Measurements from ENCODE around the gene SPRR2D. TPM values are rescaled to one million over a fixed set of nuclear protein-coding genes. Genes with fewer than 3 reads are reported as not detected.

The SPRR2D gene
- total and polyA plus RNA-seq, 2 donors from 2014 or later, result not detected

DNA sequence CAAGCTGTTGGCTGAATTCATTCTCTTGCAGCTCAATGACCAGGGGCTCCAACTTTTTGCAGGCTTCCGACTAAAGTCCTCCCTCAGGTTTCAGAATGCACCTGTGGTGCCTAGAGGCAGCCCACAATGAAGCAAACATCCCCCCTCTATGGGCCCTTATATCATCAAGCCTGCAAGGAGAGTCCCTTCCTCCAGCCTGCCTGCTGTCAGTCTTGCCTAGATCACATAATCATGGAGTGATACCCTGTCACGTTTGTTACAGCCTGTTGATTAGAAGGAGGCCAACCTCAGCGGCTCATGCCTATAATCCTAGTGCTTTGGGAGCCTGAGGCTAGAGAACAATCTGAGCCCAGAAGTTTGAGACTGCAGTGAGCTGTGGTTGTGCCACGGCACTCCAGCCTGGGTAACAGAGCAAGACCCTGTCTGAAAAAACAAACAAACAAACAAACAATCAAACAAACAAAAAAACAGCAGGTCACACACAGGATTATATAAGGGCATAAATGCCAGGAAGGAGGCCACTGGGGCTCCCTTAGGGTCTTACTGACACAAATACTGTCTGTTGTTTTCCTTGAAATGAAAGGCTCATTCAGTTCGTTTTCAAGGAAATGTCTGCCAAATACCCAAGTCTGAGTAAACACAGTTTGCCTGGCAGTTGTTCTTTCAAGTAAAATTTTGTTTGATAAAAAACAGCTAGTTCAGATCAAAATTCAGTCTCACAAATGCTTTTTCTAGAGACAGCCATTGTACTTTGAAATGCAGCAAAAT is 44.1 kb downstream of the SPRR2D start:
- TF ChIP-seq, protein P1, sequence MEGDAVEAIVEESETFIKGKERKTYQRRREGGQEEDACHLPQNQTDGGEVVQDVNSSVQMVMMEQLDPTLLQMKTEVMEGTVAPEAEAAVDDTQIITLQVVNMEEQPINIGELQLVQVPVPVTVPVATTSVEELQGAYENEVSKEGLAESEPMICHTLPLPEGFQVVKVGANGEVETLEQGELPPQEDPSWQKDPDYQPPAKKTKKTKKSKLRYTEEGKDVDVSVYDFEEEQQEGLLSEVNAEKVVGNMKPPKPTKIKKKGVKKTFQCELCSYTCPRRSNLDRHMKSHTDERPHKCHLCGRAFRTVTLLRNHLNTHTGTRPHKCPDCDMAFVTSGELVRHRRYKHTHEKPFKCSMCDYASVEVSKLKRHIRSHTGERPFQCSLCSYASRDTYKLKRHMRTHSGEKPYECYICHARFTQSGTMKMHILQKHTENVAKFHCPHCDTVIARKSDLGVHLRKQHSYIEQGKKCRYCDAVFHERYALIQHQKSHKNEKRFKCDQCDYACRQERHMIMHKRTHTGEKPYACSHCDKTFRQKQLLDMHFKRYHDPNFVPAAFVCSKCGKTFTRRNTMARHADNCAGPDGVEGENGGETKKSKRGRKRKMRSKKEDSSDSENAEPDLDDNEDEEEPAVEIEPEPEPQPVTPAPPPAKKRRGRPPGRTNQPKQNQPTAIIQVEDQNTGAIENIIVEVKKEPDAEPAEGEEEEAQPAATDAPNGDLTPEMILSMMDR (IDR thresholded peaks at IDR 0.05; ENCODE audit: borderline replicate concordance, extremely low read depth, insufficient read depth), result no peak
- Histone ChIP-seq H3K9ac (ENCODE audit: low read length in 3 of 3) (no peak overlapping the region), H3K4me1 (ENCODE audit: control insufficient read depth in 2 of 3, insufficient read depth in 2 of 3, low read depth in 1 of 3, low read length in 3 of 3) (no peaks in the 10 kb centered on the region), H3K9me3 (ENCODE audit: control insufficient read depth in 2 of 3, insufficient read depth in 1 of 3, low read length in 3 of 3) (peaks cover 0 to 6% (median 1%) of the 10 kb centered on the region in 3 donors), H3K27ac (ENCODE audit: low read depth in 2 of 2, low read length in 2 of 2) (no peak overlapping the region), H3K4me3 (ENCODE audit: low read length in 3 of 3) (no peak overlapping the region), H3K27me3 (ENCODE audit: control insufficient read depth, insufficient read depth, low read length) (no peaks in the 10 kb centered on the region), H3K36me3 (ENCODE audit: control insufficient read depth in 2 of 3, insufficient read depth in 3 of 3, low read length in 3 of 3) (no peaks in the 10 kb centered on the region)
- intact Hi-C loops (cut with DNase I), result no loop called here
- DNase-seq (no peak), FAIRE-seq (no peak)

GRCh38 chr1:152995842-152996241 is 45.1 kb downstream of the SPRR2D start:
- Histone ChIP-seq H3K4me3 (ENCODE audit: low read length in 3 of 3) (no peak overlapping the region), H3K27me3 (ENCODE audit: control insufficient read depth, insufficient read depth, low read length) (no peaks in the 10 kb centered on the region), H3K36me3 (ENCODE audit: control insufficient read depth in 2 of 3, insufficient read depth in 3 of 3, low read length in 3 of 3) (no peaks in the 10 kb centered on the region), H3K27ac (ENCODE audit: low read depth in 2 of 2, low read length in 2 of 2) (no peak overlapping the region), H3K4me1 (ENCODE audit: control insufficient read depth in 2 of 3, insufficient read depth in 2 of 3, low read depth in 1 of 3, low read length in 3 of 3) (no peaks in the 10 kb centered on the region), H3K9me3 (ENCODE audit: control insufficient read depth in 2 of 3, insufficient read depth in 1 of 3, low read length in 3 of 3) (peaks cover 0 to 6% (median 1%) of the 10 kb centered on the region in 3 donors), H3K9ac (ENCODE audit: low read length in 3 of 3) (no peak overlapping the region)
- intact Hi-C loops (cut with DNase I), result no loop called here
- FAIRE-seq (peak; percentile 38), DNase-seq (no peak)
- TF ChIP-seq, protein P1 (IDR thresholded peaks at IDR 0.05; ENCODE audit: borderline replicate concordance, extremely low read depth, insufficient read depth), result no peak

DNA sequence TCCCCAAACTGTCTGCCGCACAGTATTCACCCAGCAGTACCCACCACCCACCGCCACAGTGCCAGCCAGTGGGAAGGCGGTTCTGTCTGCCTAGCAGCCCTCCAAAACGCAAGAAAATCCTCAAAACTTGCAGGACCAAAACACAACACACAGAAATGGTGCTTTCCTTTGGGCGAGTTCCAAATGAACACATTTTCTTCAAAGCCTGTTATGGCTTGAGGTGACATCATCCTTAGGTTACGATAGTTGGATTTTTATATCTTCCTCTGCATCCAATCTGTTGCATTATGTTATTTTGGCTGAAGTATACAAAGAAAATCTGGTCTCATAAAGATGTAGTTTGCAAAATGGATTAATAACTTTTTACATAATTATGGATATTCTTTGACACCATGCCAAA is 47.7 kb downstream of the SPRR2D start:
- Histone ChIP-seq H3K27me3 (ENCODE audit: control insufficient read depth, insufficient read depth, low read length) (no peaks in the 10 kb centered on the region), H3K4me3 (ENCODE audit: low read length in 3 of 3) (no peak overlapping the region), H3K9me3 (ENCODE audit: control insufficient read depth in 2 of 3, insufficient read depth in 1 of 3, low read length in 3 of 3) (peaks cover 0 to 6% (median 1%) of the 10 kb centered on the region in 3 donors), H3K27ac (ENCODE audit: low read depth in 2 of 2, low read length in 2 of 2) (no peak overlapping the region), H3K9ac (ENCODE audit: low read length in 3 of 3) (no peak overlapping the region), H3K36me3 (ENCODE audit: control insufficient read depth in 2 of 3, insufficient read depth in 3 of 3, low read length in 3 of 3) (no peaks in the 10 kb centered on the region), H3K4me1 (ENCODE audit: control insufficient read depth in 2 of 3, insufficient read depth in 2 of 3, low read depth in 1 of 3, low read length in 3 of 3) (no peaks in the 10 kb centered on the region)
- DNase-seq (no peak), FAIRE-seq (no peak)
- TF ChIP-seq, protein P1 (IDR thresholded peaks at IDR 0.05; ENCODE audit: borderline replicate concordance, extremely low read depth, insufficient read depth), result no peak
- intact Hi-C loops (cut with DNase I), result no loop called here

Other genes with a start within 250 kb of the SPRR2D start
- gene LCE1D, start 244.4 kb downstream of the SPRR2D start, total RNA-seq, result not detected
- gene LCE1D, start 244.4 kb downstream of the SPRR2D start, polyA plus RNA-seq (ENCODE audit: insufficient read depth, low read depth, low replicate concordance), result not detected
- not detected for gene LCE1C, start 234.5 kb downstream of the SPRR2D start, total RNA-seq
- not detected for gene LCE1C, start 234.5 kb downstream of the SPRR2D start, polyA plus RNA-seq (ENCODE audit: insufficient read depth, low read depth, low replicate concordance)
- not detected for gene LCE1B, start 229.1 kb downstream of the SPRR2D start, total RNA-seq
- gene LCE1B, start 229.1 kb downstream of the SPRR2D start, polyA plus RNA-seq (ENCODE audit: insufficient read depth, low read depth, low replicate concordance), result not detected
- not detected for gene LCE1A, start 213.6 kb downstream of the SPRR2D start, total RNA-seq
- not detected for gene LCE1A, start 213.6 kb downstream of the SPRR2D start, polyA plus RNA-seq (ENCODE audit: insufficient read depth, low read depth, low replicate concordance)
- not detected for gene LCE6A, start 198.3 kb downstream of the SPRR2D start, total RNA-seq
- not detected for gene LCE6A, start 198.3 kb downstream of the SPRR2D start, polyA plus RNA-seq (ENCODE audit: insufficient read depth, low read depth, low replicate concordance)
- not detected for gene LCE7A, start 181.1 kb downstream of the SPRR2D start, total RNA-seq
- not detected for gene LCE7A, start 181.1 kb downstream of the SPRR2D start, polyA plus RNA-seq (ENCODE audit: insufficient read depth, low read depth, low replicate concordance)
- not detected for gene SMCP, start 162.8 kb downstream of the SPRR2D start, total RNA-seq
- gene SMCP, start 162.8 kb downstream of the SPRR2D start, polyA plus RNA-seq (ENCODE audit: insufficient read depth, low read depth, low replicate concordance), result not detected
- not detected for gene IVL, start 132.6 kb downstream of the SPRR2D start, total RNA-seq
- gene IVL, start 132.6 kb downstream of the SPRR2D start, polyA plus RNA-seq (ENCODE audit: insufficient read depth, low read depth, low replicate concordance), result not detected
- gene SPRR5, start 93.9 kb downstream of the SPRR2D start, total RNA-seq, result not detected
- not detected for gene SPRR5, start 93.9 kb downstream of the SPRR2D start, polyA plus RNA-seq (ENCODE audit: insufficient read depth, low read depth, low replicate concordance)
- not detected for gene SPRR4, start 70.5 kb downstream of the SPRR2D start, total RNA-seq
- gene SPRR4, start 70.5 kb downstream of the SPRR2D start, polyA plus RNA-seq (ENCODE audit: insufficient read depth, low read depth, low replicate concordance), result not detected
- gene SPRR1A, start 57.0 kb downstream of the SPRR2D start, total RNA-seq, result not detected
- not detected for gene SPRR1A, start 57.0 kb downstream of the SPRR2D start, polyA plus RNA-seq (ENCODE audit: insufficient read depth, low read depth, low replicate concordance)
- gene SPRR3, start 39.4 kb downstream of the SPRR2D start, total RNA-seq, result not detected
- gene SPRR3, start 39.4 kb downstream of the SPRR2D start, polyA plus RNA-seq (ENCODE audit: insufficient read depth, low read depth, low replicate concordance), result not detected
- not detected for gene SPRR1B, start 9.9 kb downstream of the SPRR2D start, total RNA-seq
- gene SPRR1B, start 9.9 kb downstream of the SPRR2D start, polyA plus RNA-seq (ENCODE audit: insufficient read depth, low read depth, low replicate concordance), result not detected
- gene SPRR2A, start 16.4 kb upstream of the SPRR2D start, total RNA-seq, result 0.60 TPM
- gene SPRR2A, start 16.4 kb upstream of the SPRR2D start, polyA plus RNA-seq (ENCODE audit: insufficient read depth, low read depth, low replicate concordance), result not detected
- not detected for gene SPRR2B, start 30.5 kb upstream of the SPRR2D start, total RNA-seq
- gene SPRR2B, start 30.5 kb upstream of the SPRR2D start, polyA plus RNA-seq (ENCODE audit: insufficient read depth, low read depth, low replicate concordance), result not detected
- not detected for gene SPRR2E, start 53.4 kb upstream of the SPRR2D start, total RNA-seq
- gene SPRR2E, start 53.4 kb upstream of the SPRR2D start, polyA plus RNA-seq (ENCODE audit: insufficient read depth, low read depth, low replicate concordance), result not detected
- not detected for gene SPRR2F, start 72.4 kb upstream of the SPRR2D start, total RNA-seq
- not detected for gene SPRR2F, start 72.4 kb upstream of the SPRR2D start, polyA plus RNA-seq (ENCODE audit: insufficient read depth, low read depth, low replicate concordance)
- not detected for gene SPRR2G, start 109.8 kb upstream of the SPRR2D start, total RNA-seq
- gene SPRR2G, start 109.8 kb upstream of the SPRR2D start, polyA plus RNA-seq (ENCODE audit: insufficient read depth, low read depth, low replicate concordance), result not detected
- gene LELP1, start 162.3 kb upstream of the SPRR2D start, total RNA-seq, result not detected
- gene LELP1, start 162.3 kb upstream of the SPRR2D start, polyA plus RNA-seq (ENCODE audit: insufficient read depth, low read depth, low replicate concordance), result not detected
- gene PRR9, start 176.5 kb upstream of the SPRR2D start, total RNA-seq, result not detected
- not detected for gene PRR9, start 176.5 kb upstream of the SPRR2D start, polyA plus RNA-seq (ENCODE audit: insufficient read depth, low read depth, low replicate concordance)
- not detected for gene LORICRIN, start 218.6 kb upstream of the SPRR2D start, total RNA-seq
- not detected for gene LORICRIN, start 218.6 kb upstream of the SPRR2D start, polyA plus RNA-seq (ENCODE audit: insufficient read depth, low read depth, low replicate concordance)

All from kidney (tissue), 14 donors.